D721Med (cell line): Measurements from ENCODE around the gene HSP90AA1.

Experiments used
- DNase-seq: peaks from one replicate; pipeline ENCODE4 v3.0.0; 2011; ENCODE audit warnings: low spot score; ENCODE audit not compliant: insufficient read length
- FAIRE-seq: peaks from 2 replicates; lab custom pipeline; 2011; peaks lifted over from hg19 to GRCh38; lab: Jason Lieb, UNC
- TF ChIP-seq, protein P1 (sequence below): IDR thresholded peaks from 2 replicates; pipeline ENCODE4 v1.5.1; 2012; ENCODE audit warnings: mild to moderate bottlenecking, control low read depth; ENCODE audit not compliant: insufficient read depth; ENCODE audit errors: missing control alignments

Gene HSP90AA1

DNA sequence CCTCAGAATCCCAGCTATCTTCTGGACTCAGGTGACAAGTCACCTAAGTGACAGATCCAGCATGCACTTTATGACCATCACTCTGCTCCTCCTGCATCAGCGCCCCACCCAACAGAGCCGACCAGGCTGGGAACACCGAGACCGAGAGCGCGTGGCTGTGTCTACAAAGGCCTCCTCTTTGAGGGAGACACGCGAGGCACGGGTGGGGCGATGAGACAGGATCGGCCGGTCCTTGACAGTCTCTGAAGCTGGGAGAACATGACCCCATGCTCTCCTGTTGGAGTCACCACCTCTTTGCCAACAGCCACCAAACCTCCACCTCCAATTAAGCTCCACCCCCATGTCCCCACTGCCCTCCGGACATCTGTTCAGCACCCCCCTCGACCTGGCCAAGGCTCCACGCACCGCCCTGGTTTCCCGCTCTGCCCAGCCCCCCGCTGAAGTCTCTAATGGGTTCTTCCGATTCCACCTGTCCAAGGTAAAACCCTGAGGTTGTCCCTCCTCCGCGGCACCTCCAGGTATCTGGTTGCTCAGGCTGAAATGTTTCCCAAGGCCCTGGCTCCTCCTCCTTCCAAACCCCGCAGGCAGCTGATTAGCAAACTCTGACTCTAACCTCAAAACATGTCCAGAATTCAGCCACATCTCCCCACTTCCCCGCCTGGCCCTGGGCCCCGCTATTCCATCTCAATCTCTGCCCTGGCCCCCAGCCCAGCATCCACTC, 31.5 kb downstream of the HSP90AA1 start:
- TF ChIP-seq, protein P1, sequence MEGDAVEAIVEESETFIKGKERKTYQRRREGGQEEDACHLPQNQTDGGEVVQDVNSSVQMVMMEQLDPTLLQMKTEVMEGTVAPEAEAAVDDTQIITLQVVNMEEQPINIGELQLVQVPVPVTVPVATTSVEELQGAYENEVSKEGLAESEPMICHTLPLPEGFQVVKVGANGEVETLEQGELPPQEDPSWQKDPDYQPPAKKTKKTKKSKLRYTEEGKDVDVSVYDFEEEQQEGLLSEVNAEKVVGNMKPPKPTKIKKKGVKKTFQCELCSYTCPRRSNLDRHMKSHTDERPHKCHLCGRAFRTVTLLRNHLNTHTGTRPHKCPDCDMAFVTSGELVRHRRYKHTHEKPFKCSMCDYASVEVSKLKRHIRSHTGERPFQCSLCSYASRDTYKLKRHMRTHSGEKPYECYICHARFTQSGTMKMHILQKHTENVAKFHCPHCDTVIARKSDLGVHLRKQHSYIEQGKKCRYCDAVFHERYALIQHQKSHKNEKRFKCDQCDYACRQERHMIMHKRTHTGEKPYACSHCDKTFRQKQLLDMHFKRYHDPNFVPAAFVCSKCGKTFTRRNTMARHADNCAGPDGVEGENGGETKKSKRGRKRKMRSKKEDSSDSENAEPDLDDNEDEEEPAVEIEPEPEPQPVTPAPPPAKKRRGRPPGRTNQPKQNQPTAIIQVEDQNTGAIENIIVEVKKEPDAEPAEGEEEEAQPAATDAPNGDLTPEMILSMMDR, result no peak

DNA sequence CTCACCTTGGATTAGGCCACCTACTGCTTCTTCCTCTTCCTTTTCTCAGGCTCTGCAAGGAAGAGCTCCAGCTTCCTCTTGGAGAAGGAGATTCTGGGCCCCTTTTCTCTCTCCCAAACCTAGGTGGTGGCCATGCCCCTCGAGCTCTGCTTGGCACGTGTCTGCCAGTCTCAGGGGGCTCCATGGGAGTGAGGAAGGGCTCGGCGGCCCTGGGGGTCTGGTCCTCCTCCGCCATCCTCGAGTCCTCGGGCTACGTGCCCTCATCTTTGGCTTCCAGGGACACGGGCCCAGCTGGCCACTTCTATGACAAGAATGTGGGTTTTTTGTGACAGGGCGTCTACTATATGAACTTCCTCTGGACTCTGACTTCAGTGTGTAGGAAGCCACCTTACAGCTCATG, 34.3 kb downstream of the HSP90AA1 start:
- DNase-seq, result no peak
- FAIRE-seq, result no peak
- TF ChIP-seq, protein P1, result no peak

More for the DNA sequence above, 31.5 kb downstream of the HSP90AA1 start:
- DNase-seq (no peak), FAIRE-seq (no peak)

DNA sequence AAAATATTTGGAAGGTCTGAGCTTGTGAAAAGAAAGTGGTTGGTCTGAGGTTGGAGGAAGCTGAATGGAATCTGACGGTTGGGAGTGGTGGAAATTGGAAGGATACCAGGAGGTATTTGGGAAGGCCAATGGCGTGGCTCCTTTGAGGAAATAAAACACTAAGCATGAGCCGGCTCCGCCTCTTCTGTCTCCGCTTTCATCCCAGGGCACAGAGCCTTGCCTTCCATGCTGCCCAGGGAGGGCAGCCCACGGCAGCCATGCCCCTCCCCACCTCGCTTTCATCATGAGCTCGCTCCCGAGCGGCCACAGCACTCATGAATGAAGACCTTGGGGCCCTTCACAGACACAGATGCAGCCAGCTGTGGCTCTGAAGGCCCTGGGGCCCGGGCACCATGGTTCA, 36.2 kb downstream of the HSP90AA1 start:
- no peak for DNase-seq

DNA sequence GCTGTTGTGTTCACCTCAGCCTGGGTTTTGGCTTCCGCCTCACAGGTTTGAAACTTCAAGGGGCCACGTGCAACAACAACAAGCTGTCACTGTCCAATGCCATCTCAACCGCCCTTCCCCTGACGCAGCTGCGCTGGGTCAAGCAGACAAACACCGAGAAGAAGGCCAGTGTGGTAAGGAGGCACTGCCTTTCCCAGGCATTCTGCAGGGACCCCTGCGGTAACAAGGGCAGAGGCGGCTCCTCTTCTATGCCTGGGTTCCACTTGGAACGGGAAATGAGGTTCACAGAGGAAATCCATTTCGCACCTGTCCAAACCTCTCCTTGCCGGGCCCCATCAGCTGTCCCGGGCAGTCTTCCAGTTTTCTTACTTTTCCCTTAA, 36.8 kb downstream of the HSP90AA1 start:
- DNase-seq (no peak), FAIRE-seq (no peak)
- TF ChIP-seq, protein P1, result no peak

More for the DNA sequence above, 36.2 kb downstream of the HSP90AA1 start:
- TF ChIP-seq, protein P1, result no peak
- no peak for FAIRE-seq

DNA sequence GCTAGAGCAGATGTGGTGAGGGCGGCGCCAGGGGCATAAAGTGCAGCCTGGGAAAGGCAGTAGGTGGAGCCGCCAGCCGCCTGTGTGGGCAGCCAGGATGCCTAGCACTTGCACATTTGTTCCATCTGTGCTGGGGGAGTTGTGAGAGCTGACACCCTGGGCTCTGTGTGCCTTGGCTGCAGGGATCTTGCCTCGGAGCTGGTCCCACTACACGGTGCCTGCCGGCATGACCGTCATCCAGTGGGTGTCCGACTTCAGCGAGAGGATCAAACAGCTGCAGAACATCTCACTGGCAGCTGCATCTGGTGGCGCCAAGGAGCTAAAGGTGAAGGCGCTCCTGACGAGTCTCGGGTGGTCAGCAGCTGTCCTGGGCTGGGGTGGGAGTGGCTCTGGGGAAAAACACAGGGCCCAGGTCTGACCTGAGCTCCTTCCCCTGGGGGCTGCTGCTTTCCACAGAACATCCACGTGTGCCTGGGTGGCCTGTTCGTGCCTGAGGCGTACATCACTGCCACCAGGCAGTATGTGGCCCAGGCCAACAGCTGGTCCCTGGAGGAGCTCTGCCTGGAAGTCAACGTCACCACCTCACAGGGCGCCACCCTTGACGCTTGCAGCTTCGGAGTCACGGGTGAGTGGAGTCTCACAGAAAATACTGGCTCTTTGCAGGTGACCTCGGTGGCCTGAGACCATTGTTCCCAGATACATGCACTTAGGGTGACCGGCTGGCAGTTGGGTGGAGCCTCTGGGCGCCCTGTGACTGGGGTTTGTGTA, 37.4 kb downstream of the HSP90AA1 start:
- TF ChIP-seq, protein P1, result no peak
- FAIRE-seq (no peak), DNase-seq (no peak)

DNA sequence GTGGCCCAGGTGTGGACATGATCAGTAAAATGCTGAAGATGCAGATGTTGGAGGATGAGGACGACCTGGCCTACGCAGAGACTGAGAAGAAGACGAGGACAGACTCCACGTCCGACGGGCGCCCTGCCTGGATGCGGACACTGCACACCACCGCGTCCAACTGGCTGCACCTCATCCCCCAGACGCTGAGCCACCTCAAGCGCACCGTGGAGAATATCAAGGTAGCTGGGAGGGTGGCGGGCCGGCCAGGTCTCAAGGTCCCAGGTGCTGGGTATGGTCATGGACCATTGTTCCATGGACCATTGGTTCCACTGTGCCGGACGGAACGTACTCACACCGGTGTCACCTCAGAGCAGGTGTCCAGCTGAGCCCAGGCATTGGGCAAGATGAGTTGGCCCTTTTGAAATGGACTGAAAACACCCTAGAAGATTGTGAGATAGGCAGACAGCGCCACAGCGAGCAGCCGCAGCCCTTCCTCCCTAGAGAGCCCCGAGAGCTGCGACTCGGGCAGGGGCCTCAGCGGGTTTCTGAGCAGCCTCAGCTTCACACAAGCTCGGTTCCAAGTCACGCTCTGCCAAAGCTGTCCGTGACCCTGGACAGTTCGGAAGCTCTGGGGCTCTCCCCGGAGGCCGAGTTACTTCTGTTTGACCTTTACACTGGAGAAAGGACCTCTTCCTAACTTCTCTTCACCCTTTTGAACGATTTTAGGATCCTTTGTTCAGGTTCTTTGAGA, 38.9 kb downstream of the HSP90AA1 start:
- TF ChIP-seq, protein P1, result no peak
- FAIRE-seq (no peak), DNase-seq (no peak)
